HepG2 (cell line): ENCODE measurements around the gene GBP6. TPM values are rescaled to one million over a fixed set of nuclear protein-coding genes. Genes with fewer than 3 reads are reported as not detected.

Experiments used
- ATAC-seq: fragments of 200-7000 bp; cut with Tn5 transposase; 3 replicates; pipeline ENCODE4 v1.9.1; 2020; ENCODE audit warnings: mild to moderate bottlenecking, moderate library complexity
- BruUV-seq: library from RNA; stranded (reverse); fragments of 400-500 nt; replicated peaks from 2 replicates; lab custom pipeline; 2021; lab: Mats Ljungman, UMichigan
- CTCF ChIA-PET: fragments of 300-600 bp; formaldehyde crosslinking; extraction: SDS; loops from one replicate; lab custom pipeline; 2021; ENCODE audit warnings: low total read pairs, inconsistent platforms, low intra/inter-chr PET ratio; lab: Yijun Ruan, JAX
- POLR2A ChIA-PET: fragments of 350-600 bp; sonication (Branson Sonifier 250); formaldehyde crosslinking; loops from one replicate; lab custom pipeline; 2020; ENCODE audit warnings: antibody characterized with exemption, inconsistent platforms; lab: Yijun Ruan, JAX
- DNase-seq: peaks from one replicate; pipeline ENCODE4 v3.0.0-alpha.2; 2015; ENCODE audit warnings: low spot score
- FAIRE-seq: peaks from 3 replicates; lab custom pipeline; 2011; peaks lifted over from hg19 to GRCh38; lab: Jason Lieb, UNC
- H2AFZ ChIP-seq: one replicate; pipeline ENCODE4 v1.6.1; 2011; ENCODE audit warnings: low read length, inconsistent platforms
- H3K27ac ChIP-seq: fragments of 300-600 bp; 3 replicates; pipeline ENCODE4 v1.8.0; 2011; ENCODE audit warnings: mixed run types, mild to moderate bottlenecking, mixed read lengths, low read length, inconsistent platforms; ENCODE audit not compliant: insufficient read depth; ENCODE audit errors: extremely low read length
- H3K27me3 ChIP-seq, 2 experiments: fragments of 200-600 bp in 1 of 2; 2 replicates in 1 of 2; 3 replicates in 1 of 2; pipeline versions ENCODE4 v1.6.0 to v1.8.0; 2011; ENCODE audit warnings: low read length in 2 of 2, mild to moderate bottlenecking in 2 of 2, moderate library complexity in 2 of 2, inconsistent platforms in 1 of 2; ENCODE audit not compliant: insufficient read depth in 2 of 2, control insufficient read depth in 1 of 2
- H3K36me3 ChIP-seq, 2 experiments: fragments of 200-600 bp in 1 of 2; replicated peaks in 1 of 2; 2 replicates in 1 of 2; 3 replicates in 1 of 2; pipeline versions ENCODE4 v1.5.1 to v1.8.0; 2011; ENCODE audit warnings: low read length in 2 of 2, inconsistent platforms in 1 of 2; ENCODE audit not compliant: insufficient read depth in 2 of 2, control insufficient read depth in 1 of 2
- H3K4me1 ChIP-seq: 2 replicates; pipeline ENCODE4 v1.5.1; 2012; ENCODE audit warnings: low read length, inconsistent platforms; ENCODE audit not compliant: insufficient read depth
- H3K4me2 ChIP-seq: 2 replicates; pipeline ENCODE4 v1.6.0; 2011; ENCODE audit warnings: low read depth, low read length, inconsistent platforms
- H3K4me3 ChIP-seq, 3 experiments: fragments of 200-600 bp in 1 of 3; sonication (generic), shearing (Covaris generic) in 1 of 3; replicated peaks in 1 of 3; 2 replicates each; pipeline ENCODE4 v1.5.1; 2011 to 2016; ENCODE audit warnings: low read length in 3 of 3, inconsistent platforms in 2 of 3, low read depth in 2 of 3, mild to moderate bottlenecking in 2 of 3, control low read depth in 1 of 3, mixed read lengths in 1 of 3; ENCODE audit not compliant: insufficient read depth in 1 of 3
- H3K79me2 ChIP-seq: one replicate; pipeline ENCODE4 v1.6.1; 2011; ENCODE audit warnings: low read length, inconsistent platforms; ENCODE audit not compliant: insufficient read depth
- H3K9ac ChIP-seq: 2 replicates; pipeline ENCODE4 v1.6.0; 2011; ENCODE audit warnings: mild to moderate bottlenecking, low read depth, low read length, inconsistent platforms; ENCODE audit not compliant: insufficient read depth
- H3K9me3 ChIP-seq: 2 replicates; pipeline ENCODE4 v1.5.1; 2012; ENCODE audit warnings: mild to moderate bottlenecking, low read length
- H4K20me1 ChIP-seq: 2 replicates; pipeline ENCODE4 v1.6.0; 2011; ENCODE audit warnings: inconsistent platforms, mild to moderate bottlenecking, low read length, moderate library complexity; ENCODE audit not compliant: insufficient read depth
- FIP1L1 ChIP-seq: fragments of 200-400 bp; formaldehyde crosslinking; IDR thresholded peaks from 2 replicates; pipeline ENCODE4 v1.6.1; 2018; ENCODE audit warnings: low read depth, mild to moderate bottlenecking, low read length, moderate library complexity, borderline replicate concordance; ENCODE audit not compliant: insufficient read depth
- GABPA ChIP-seq, 2 experiments: IDR thresholded peaks; 2 replicates each; pipeline ENCODE4 v1.6.1; 2011 to 2016; ENCODE audit warnings: low read depth in 2 of 2, low read length in 1 of 2, missing biosample characterization in 1 of 2, missing genetic modification characterization in 1 of 2
- GLMP ChIP-seq: sonication (generic); formaldehyde crosslinking; IDR thresholded peaks from 2 replicates; pipeline ENCODE4 v1.9.0; 2021; ENCODE audit warnings: missing genetic modification reagents, mild to moderate bottlenecking, borderline replicate concordance
- GPN1 ChIP-seq: sonication (generic); formaldehyde crosslinking; IDR thresholded peaks from 2 replicates; pipeline ENCODE4 v1.5.1; 2020; ENCODE audit warnings: missing genetic modification reagents, borderline replicate concordance
- KDM1A ChIP-seq: IDR thresholded peaks from 2 replicates; pipeline ENCODE4 v1.6.1; 2016; ENCODE audit warnings: missing compliant biosample characterization
- PHF8 ChIP-seq: sonication (generic); formaldehyde crosslinking; IDR thresholded peaks from 2 replicates; pipeline ENCODE4 v1.5.0; 2020; ENCODE audit warnings: missing genetic modification reagents
- REPIN1 ChIP-seq: sonication (generic); formaldehyde crosslinking; IDR thresholded peaks from 2 replicates; pipeline ENCODE4 v1.8.0; 2022; ENCODE audit warnings: missing genetic modification reagents, low read depth, mild to moderate bottlenecking, borderline replicate concordance
- TBL1XR1 ChIP-seq: fragments of 150-350 bp; IDR thresholded peaks from 2 replicates; pipeline ENCODE4 v1.6.1; 2014; ENCODE audit warnings: borderline replicate concordance, low read length; ENCODE audit not compliant: partially characterized antibody
- TCF7L2 ChIP-seq: IDR thresholded peaks from 2 replicates; pipeline ENCODE4 v1.6.1; 2011; ENCODE audit warnings: mild to moderate bottlenecking, low read depth, low read length, moderate library complexity
- TFDP1 ChIP-seq: IDR thresholded peaks from 2 replicates; pipeline ENCODE4 v1.6.1; 2016; ENCODE audit warnings: missing compliant biosample characterization, missing genetic modification reagents, borderline replicate concordance
- ZBTB44 ChIP-seq: sonication (generic); formaldehyde crosslinking; IDR thresholded peaks from 2 replicates; pipeline ENCODE4 v1.4.0; 2020; ENCODE audit warnings: missing genetic modification reagents
- ZNF331 ChIP-seq: sonication (generic); formaldehyde crosslinking; IDR thresholded peaks from 2 replicates; pipeline ENCODE4 v1.4.0; 2020; ENCODE audit warnings: missing genetic modification reagents
- ZNF766 ChIP-seq: sonication (generic); formaldehyde crosslinking; IDR thresholded peaks from 2 replicates; pipeline ENCODE4 v1.5.0; 2020; ENCODE audit warnings: missing genetic modification reagents, borderline replicate concordance
- ZUFSP ChIP-seq: sonication (generic); formaldehyde crosslinking; IDR thresholded peaks from 2 replicates; pipeline ENCODE4 v1.9.0; 2021; ENCODE audit warnings: missing genetic modification reagents, mild to moderate bottlenecking, borderline replicate concordance
- WGBS: methylation state at CpG from one replicate; pipeline ENCODE4 v1.1.6; 2017; ENCODE audit warnings: low lambda C conversion rate; 5-methylcytosine and 5-hydroxymethylcytosine counted together
- in situ Hi-C: cut with HindIII; loops from 2 replicates; pipeline ENCODE4 v1.10.0; 2017; ENCODE audit warnings: low pct_unique_long_range_greater_than_20kb; ENCODE audit not compliant: extremely low pct_ligation_motif_present
- intact Hi-C: fragments of 100-400 bp; cut with micrococcal nuclease; formaldehyde crosslinking; loops from one replicate; pipeline ENCODE4 v1.10.0; 2022; ENCODE audit not compliant: unreplicated experiment
- polyA plus RNA-seq, 8 experiments: library from polyadenylated mRNA; depleted of rRNA in 3 of 8; stranded (reverse) in 7 of 8; unstranded in 1 of 8; fragments of >200 nt; fragmentation: Illumina TruSeq in 4 of 8; extraction: Trizol in 4 of 8; gene quantifications; 2 replicates each; pipeline versions ENCODE4 v1.2.1 to v1.2.3, GENCODE V29; 2011 to 2016; ENCODE audit warnings: low read depth in 4 of 8, missing spikeins in 1 of 8, mixed read lengths in 1 of 8; ENCODE audit not compliant: insufficient read depth in 1 of 8
- total RNA-seq, 5 experiments: library from RNA; depleted of rRNA; stranded (reverse); fragments of >200 nt; fragmentation: Illumina TruSeq; extraction: Trizol; gene quantifications; 2 replicates each; pipeline ENCODE4 v1.2.3, GENCODE V29; 2016; ENCODE audit warnings: low read depth in 1 of 5
- TF ChIP-seq, protein P1 (sequence below): sonication (generic); formaldehyde crosslinking; IDR thresholded peaks from 2 replicates; pipeline ENCODE4 v1.4.0; 2020; ENCODE audit warnings: missing genetic modification reagents
- TF ChIP-seq, protein P2 (sequence below): sonication (generic); formaldehyde crosslinking; IDR thresholded peaks from 2 replicates; pipeline ENCODE4 v1.5.1; 2020; ENCODE audit warnings: missing genetic modification reagents, mild to moderate bottlenecking, borderline replicate concordance
- TF ChIP-seq, protein P3 (sequence below): IDR thresholded peaks from 2 replicates; pipeline ENCODE4 v1.6.1; 2016; ENCODE audit warnings: mild to moderate bottlenecking, missing biosample characterization, missing genetic modification reagents

Gene GBP6
- total and polyA plus RNA-seq, 2 of the 13 experiments (the other 11 are each of a cell fraction or from before 2014, with no cell fraction given): not detected

GRCh38 chr1:89350298-89350697 is 13.6 kb upstream of the GBP6 start:
- no peak overlapping the region for H3K9ac ChIP-seq
- no peaks in the 10 kb centered on the region for H3K36me3 ChIP-seq
- ATAC-seq: no peak
- no peaks in the 10 kb centered on the region for H3K4me1 ChIP-seq
- H3K4me2 ChIP-seq: no peak overlapping the region
- WGBS: 0% methylated on average over 2 of the region's 2 CpGs
- ChIA-PET CTCF (no interaction called here), POLR2A (no interaction called here)
- no peak for DNase-seq
- in situ Hi-C loops (loop anchor here (25.0 kb wide), 1 partner anchor 263 kb away; no protein-coding TSS in a partner anchor), intact Hi-C loops (no loop called here)
- H3K27ac ChIP-seq: no peak overlapping the region
- BruUV-seq: no TSS peak
- H2AFZ ChIP-seq: no peak overlapping the region
- no peaks in the 10 kb centered on the region for H3K9me3 ChIP-seq
- H3K27me3 ChIP-seq: peaks cover 0 to 15% of the 10 kb centered on the region in 2 experiments; a peak in 2 of 5 replicates
- H3K79me2 ChIP-seq: no peaks in the 10 kb centered on the region
- no peak for FAIRE-seq
- no peaks in the 10 kb centered on the region for H4K20me1 ChIP-seq
- H3K4me3 ChIP-seq: no peak overlapping the region
- no peak for TF ChIP-seq ZBTB44 (CRISPR knock-in tag)
- TF ChIP-seq, protein P1, sequence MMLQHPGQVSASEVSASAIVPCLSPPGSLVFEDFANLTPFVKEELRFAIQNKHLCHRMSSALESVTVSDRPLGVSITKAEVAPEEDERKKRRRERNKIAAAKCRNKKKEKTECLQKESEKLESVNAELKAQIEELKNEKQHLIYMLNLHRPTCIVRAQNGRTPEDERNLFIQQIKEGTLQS (CRISPR knock-in tag): no peak
- no peak for TF ChIP-seq TFDP1 (CRISPR knock-in tag)
- TF ChIP-seq TCF7L2: no peak
- no peak for TF ChIP-seq REPIN1 (CRISPR knock-in tag)
- TF ChIP-seq KDM1A (CRISPR knock-in tag): no peak
- TF ChIP-seq, protein P2, sequence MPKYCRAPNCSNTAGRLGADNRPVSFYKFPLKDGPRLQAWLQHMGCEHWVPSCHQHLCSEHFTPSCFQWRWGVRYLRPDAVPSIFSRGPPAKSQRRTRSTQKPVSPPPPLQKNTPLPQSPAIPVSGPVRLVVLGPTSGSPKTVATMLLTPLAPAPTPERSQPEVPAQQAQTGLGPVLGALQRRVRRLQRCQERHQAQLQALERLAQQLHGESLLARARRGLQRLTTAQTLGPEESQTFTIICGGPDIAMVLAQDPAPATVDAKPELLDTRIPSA (CRISPR knock-in tag): no peak
- TF ChIP-seq GABPA (IDR thresholded peaks at IDR 0.05; ENCODE audit: low read depth, low read length): no peak
- TF ChIP-seq GABPA (CRISPR knock-in tag; IDR thresholded peaks at IDR 0.05; ENCODE audit: low read depth): no peak
- no peak for TF ChIP-seq TBL1XR1
- TF ChIP-seq ZNF766 (CRISPR knock-in tag): no peak
- TF ChIP-seq GLMP (CRISPR knock-in tag): no peak
- TF ChIP-seq ZNF331 (CRISPR knock-in tag): no peak
- no peak for TF ChIP-seq PHF8 (CRISPR knock-in tag)
- TF ChIP-seq FIP1L1: no peak
- TF ChIP-seq ZUFSP: no peak
- TF ChIP-seq, protein P3, sequence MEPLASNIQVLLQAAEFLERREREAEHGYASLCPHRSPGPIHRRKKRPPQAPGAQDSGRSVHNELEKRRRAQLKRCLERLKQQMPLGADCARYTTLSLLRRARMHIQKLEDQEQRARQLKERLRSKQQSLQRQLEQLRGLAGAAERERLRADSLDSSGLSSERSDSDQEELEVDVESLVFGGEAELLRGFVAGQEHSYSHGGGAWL (CRISPR knock-in tag): no peak
- TF ChIP-seq GPN1 (CRISPR knock-in tag): no peak
